ENCODE results near the gene SSBP3. TPM values are rescaled to one million over a fixed set of nuclear protein-coding genes. Genes with fewer than 3 reads are reported as not detected.

The SSBP3 gene
- total and polyA plus RNA-seq, 2 donors: 21.7 to 59.1 TPM

GRCh38 chr1:54340434-54340833 lies 65.8 kb downstream of the SSBP3 start:
- Histone ChIP-seq H3K4me3 (ENCODE audit: low read depth, low read length) (no peak overlapping the region), H3K36me3 (ENCODE audit: insufficient read depth) (no peaks in the 10 kb centered on the region), H3K4me1 (ENCODE audit: insufficient read depth) (no peaks in the 10 kb centered on the region), H3K27ac (ENCODE audit: low read depth) (no peak overlapping the region)
- WGBS: 64% methylated on average over 6 of the region's 6 CpGs
- DNase-seq (ENCODE audit: extremely low spot score): no peak

- Histone ChIP-seq H3K27ac (ENCODE audit: low read depth) (no peak overlapping the region), H3K4me1 (ENCODE audit: insufficient read depth) (no peaks in the 10 kb centered on the region), H3K4me3 (ENCODE audit: low read depth, low read length) (no peak overlapping the region), H3K36me3 (ENCODE audit: insufficient read depth) (no peaks in the 10 kb centered on the region)
- 94% methylated on average over 2 of the region's 2 CpGs for WGBS
- no peak for DNase-seq (ENCODE audit: extremely low spot score)
Measured at GRCh38 chr1:54339126-54339525, 67.1 kb downstream of the SSBP3 start.

GRCh38 chr1:54338464-54338863 lies 67.7 kb downstream of the SSBP3 start:
- no peak overlapping the region for H3K4me3 ChIP-seq (ENCODE audit: low read depth, low read length)
- WGBS: 49% methylated on average over 8 of the region's 8 CpGs

GRCh38 chr1:54337928-54338327 lies 68.3 kb downstream of the SSBP3 start:
- Histone ChIP-seq H3K27ac (ENCODE audit: low read depth) (no peak overlapping the region), H3K4me1 (ENCODE audit: insufficient read depth) (no peaks in the 10 kb centered on the region), H3K36me3 (ENCODE audit: insufficient read depth) (no peaks in the 10 kb centered on the region), H3K4me3 (ENCODE audit: low read depth, low read length) (no peak overlapping the region)
- 58% methylated on average over 7 of the region's 7 CpGs for WGBS
- DNase-seq (ENCODE audit: extremely low spot score): no peak

More at GRCh38 chr1:54338464-54338863, 67.7 kb downstream of the SSBP3 start:
- Histone ChIP-seq H3K4me1 (ENCODE audit: insufficient read depth) (no peaks in the 10 kb centered on the region), H3K36me3 (ENCODE audit: insufficient read depth) (no peaks in the 10 kb centered on the region), H3K27ac (ENCODE audit: low read depth) (no peak overlapping the region)
- no peak for DNase-seq (ENCODE audit: extremely low spot score)

- no peaks in the 10 kb centered on the region for H3K36me3 ChIP-seq (ENCODE audit: insufficient read depth)
- no peaks in the 10 kb centered on the region for H3K4me1 ChIP-seq (ENCODE audit: insufficient read depth)
- DNase-seq (ENCODE audit: extremely low spot score): no peak
- 91% methylated on average over 7 of the region's 7 CpGs for WGBS
- H3K27ac ChIP-seq (ENCODE audit: low read depth): no peak overlapping the region
- H3K4me3 ChIP-seq (ENCODE audit: low read depth, low read length): no peak overlapping the region
Measured at GRCh38 chr1:54337034-54337433, 69.2 kb downstream of the SSBP3 start.

GRCh38 chr1:54336116-54336515 lies 70.1 kb downstream of the SSBP3 start:
- no peaks in the 10 kb centered on the region for H3K4me1 ChIP-seq (ENCODE audit: insufficient read depth)
- no peaks in the 10 kb centered on the region for H3K36me3 ChIP-seq (ENCODE audit: insufficient read depth)
- H3K27ac ChIP-seq (ENCODE audit: low read depth): peak overlapping the region; percentile 69
- no peak for DNase-seq (ENCODE audit: extremely low spot score)
- 57% methylated on average over 5 of the region's 5 CpGs for WGBS
- no peak overlapping the region for H3K4me3 ChIP-seq (ENCODE audit: low read depth, low read length)

GRCh38 chr1:54335755-54336108 lies 70.5 kb downstream of the SSBP3 start:
- H3K36me3 ChIP-seq (ENCODE audit: insufficient read depth): no peaks in the 10 kb centered on the region
- no peak overlapping the region for H3K4me3 ChIP-seq (ENCODE audit: low read depth, low read length)
- peak overlapping the region; percentile 89 for H3K27ac ChIP-seq (ENCODE audit: low read depth)
- H3K4me1 ChIP-seq (ENCODE audit: insufficient read depth): no peaks in the 10 kb centered on the region
- no peak for DNase-seq (ENCODE audit: extremely low spot score)
- 19% methylated on average over 7 of the region's 7 CpGs for WGBS

- no peaks in the 10 kb centered on the region for H3K4me1 ChIP-seq (ENCODE audit: insufficient read depth)
- H3K4me3 ChIP-seq (ENCODE audit: low read depth, low read length): peak overlapping the region; percentile 1
- no peak for DNase-seq (ENCODE audit: extremely low spot score)
- H3K36me3 ChIP-seq (ENCODE audit: insufficient read depth): no peaks in the 10 kb centered on the region
- peak overlapping the region; percentile 89 for H3K27ac ChIP-seq (ENCODE audit: low read depth)
- 19% methylated on average over 13 of the region's 13 CpGs for WGBS
Measured at GRCh38 chr1:54335011-54335754, 71.0 kb downstream of the SSBP3 start.

- 65% methylated on average over 21 of the region's 21 CpGs for WGBS
- DNase-seq (ENCODE audit: extremely low spot score): no peak
- H3K4me1 ChIP-seq (ENCODE audit: insufficient read depth): no peaks in the 10 kb centered on the region
- no peaks in the 10 kb centered on the region for H3K36me3 ChIP-seq (ENCODE audit: insufficient read depth)
- H3K4me3 ChIP-seq (ENCODE audit: low read depth, low read length): no peak overlapping the region
- peak overlapping the region; percentile 29 for H3K27ac ChIP-seq (ENCODE audit: low read depth)
Measured at GRCh38 chr1:54332781-54333585, 73.2 kb downstream of the SSBP3 start.

- 62% methylated on average over 3 of the region's 3 CpGs for WGBS
- DNase-seq (ENCODE audit: extremely low spot score): no peak
- Histone ChIP-seq H3K4me3 (ENCODE audit: low read depth, low read length) (no peak overlapping the region), H3K36me3 (ENCODE audit: insufficient read depth) (no peaks in the 10 kb centered on the region), H3K27ac (ENCODE audit: low read depth) (no peak overlapping the region), H3K4me1 (ENCODE audit: insufficient read depth) (no peaks in the 10 kb centered on the region)
Measured at GRCh38 chr1:54331843-54332463, 74.2 kb downstream of the SSBP3 start.

- 64% methylated on average over 12 of the region's 12 CpGs for WGBS
- H3K4me3 ChIP-seq (ENCODE audit: low read depth, low read length): no peak overlapping the region
- H3K27ac ChIP-seq (ENCODE audit: low read depth): no peak overlapping the region
- DNase-seq (ENCODE audit: extremely low spot score): no peak
- no peaks in the 10 kb centered on the region for H3K36me3 ChIP-seq (ENCODE audit: insufficient read depth)
- H3K4me1 ChIP-seq (ENCODE audit: insufficient read depth): no peaks in the 10 kb centered on the region
Measured at GRCh38 chr1:54331091-54331772, 75.0 kb downstream of the SSBP3 start.

- Histone ChIP-seq H3K27ac (ENCODE audit: low read depth) (no peak overlapping the region), H3K4me3 (ENCODE audit: low read depth, low read length) (no peak overlapping the region), H3K4me1 (ENCODE audit: insufficient read depth) (no peaks in the 10 kb centered on the region), H3K36me3 (ENCODE audit: insufficient read depth) (no peaks in the 10 kb centered on the region)
- no peak for DNase-seq (ENCODE audit: extremely low spot score)
- 62% methylated on average over 5 of the region's 5 CpGs for WGBS
Measured at GRCh38 chr1:54329312-54330003, 76.7 kb downstream of the SSBP3 start.

- Histone ChIP-seq H3K4me3 (ENCODE audit: low read depth, low read length) (no peak overlapping the region), H3K36me3 (ENCODE audit: insufficient read depth) (no peaks in the 10 kb centered on the region), H3K27ac (ENCODE audit: low read depth) (no peak overlapping the region), H3K4me1 (ENCODE audit: insufficient read depth) (no peaks in the 10 kb centered on the region)
- WGBS: 57% methylated on average over 12 of the region's 12 CpGs
- DNase-seq (ENCODE audit: extremely low spot score): no peak
Measured at GRCh38 chr1:54328066-54328636, 78.0 kb downstream of the SSBP3 start.

All from urinary bladder (tissue), 4 donors.